HG03039 (cell line): ENCODE data around the gene DOCK11.
A peak's percentile ranks its signal among the peaks of the same experiment; 100 is the strongest.
"Not testable (repeated sequence)": the region's sequence is repeated elsewhere in the genome, so short reads cannot be mapped to it uniquely, and the experiment has no call there.

Experiments used
- ATAC-seq: cut with Tn5 transposase; IDR thresholded peaks from one replicate; pipeline ENCODE4 v1.9.1; 2021; ENCODE audit warnings: mild to moderate bottlenecking, moderate library complexity; ENCODE audit not compliant: unreplicated experiment

DOCK11 gene

DNA sequence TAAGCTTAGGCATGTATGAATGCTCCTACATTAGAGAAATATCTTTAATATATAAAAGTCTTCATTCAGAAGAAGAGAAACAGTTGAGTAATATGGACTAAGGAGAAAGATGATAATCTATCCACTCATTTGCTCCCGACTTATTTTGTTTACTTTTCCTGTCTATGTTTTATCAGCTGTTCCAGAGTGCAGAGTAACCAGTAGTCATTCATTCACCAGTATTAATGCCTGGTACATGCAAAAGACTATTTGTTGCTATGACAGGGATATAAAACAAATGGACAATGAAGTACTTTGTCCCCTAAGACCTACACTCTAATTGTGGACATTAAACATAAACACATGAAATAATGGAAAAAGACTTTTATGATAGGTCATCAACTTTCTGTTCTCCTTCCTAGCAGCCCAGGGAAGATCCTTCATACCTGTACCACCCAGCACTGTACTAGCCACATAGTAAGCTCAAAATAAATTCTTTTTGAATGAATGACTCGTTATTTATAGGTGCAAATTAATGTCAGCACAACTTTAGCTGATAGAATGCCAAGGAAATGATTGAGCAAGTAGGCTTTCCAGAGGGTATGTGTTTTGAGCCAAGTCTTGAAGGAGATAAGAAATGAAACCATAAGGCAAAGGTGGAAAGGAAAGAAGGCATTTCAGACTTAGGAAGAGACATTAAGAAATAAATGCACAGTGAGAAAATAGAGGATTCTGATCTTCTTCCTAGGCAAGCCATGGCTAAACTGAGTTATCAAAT is 186.8 kb downstream of the DOCK11 start:
- no peak for ATAC-seq

DNA sequence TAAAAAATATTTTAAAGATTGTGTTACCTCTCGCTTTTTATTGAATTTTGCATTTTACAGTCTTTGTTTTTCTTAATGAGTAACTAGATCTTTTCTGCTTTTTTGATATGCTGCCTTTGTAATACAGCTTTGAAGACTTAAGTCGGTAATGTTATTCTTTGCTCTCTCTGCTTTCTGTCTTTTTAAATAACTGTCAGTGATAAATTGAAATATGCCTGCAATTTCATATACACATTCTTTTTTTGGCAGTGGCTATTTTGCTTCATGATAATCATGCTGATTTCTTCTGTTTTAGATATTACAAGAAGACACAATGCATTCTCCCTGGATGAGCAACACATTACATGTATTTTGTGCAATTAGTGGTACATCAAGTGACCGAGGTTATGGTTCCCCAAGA is 189.8 kb downstream of the DOCK11 start:
- ATAC-seq, result no peak

DNA sequence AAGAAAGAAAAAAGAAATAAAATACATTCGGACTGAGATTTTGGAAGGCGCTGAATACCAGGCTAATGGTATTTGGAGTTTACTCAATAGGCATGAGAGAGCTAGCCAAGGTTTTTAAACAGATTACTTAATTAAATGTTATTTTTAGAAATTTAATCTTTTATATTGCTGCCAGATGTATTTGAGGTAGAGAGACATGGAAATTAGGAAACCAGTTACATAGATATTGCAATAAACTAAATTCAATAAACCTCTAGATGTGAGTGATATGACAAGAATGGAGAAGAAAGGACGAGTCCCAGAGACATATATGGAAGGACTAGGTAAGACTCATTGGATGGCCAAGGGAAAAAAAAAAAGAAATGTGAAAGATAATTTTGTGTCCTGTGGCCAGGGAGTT is 193.3 kb downstream of the DOCK11 start:
- no peak for ATAC-seq

DNA sequence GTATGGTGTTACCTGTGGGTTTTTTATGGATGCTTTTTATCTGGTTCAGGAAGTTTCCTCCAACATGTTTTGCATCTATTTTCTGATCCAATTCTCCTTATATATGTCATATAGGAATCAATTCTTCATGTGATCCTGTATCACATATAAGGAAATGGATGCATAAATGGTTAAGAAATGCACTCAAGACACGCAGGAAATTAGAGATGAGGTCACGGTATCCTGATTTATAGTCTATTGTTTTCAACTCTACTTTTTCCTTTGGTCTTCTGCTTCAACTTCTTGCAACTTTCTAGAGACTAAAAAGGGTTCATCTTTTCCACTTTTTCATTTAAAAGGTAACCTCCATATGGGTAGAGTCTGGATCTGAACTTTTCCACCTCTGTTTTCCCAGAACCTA is 198.2 kb downstream of the DOCK11 start:
- ATAC-seq, result no peak

DNA sequence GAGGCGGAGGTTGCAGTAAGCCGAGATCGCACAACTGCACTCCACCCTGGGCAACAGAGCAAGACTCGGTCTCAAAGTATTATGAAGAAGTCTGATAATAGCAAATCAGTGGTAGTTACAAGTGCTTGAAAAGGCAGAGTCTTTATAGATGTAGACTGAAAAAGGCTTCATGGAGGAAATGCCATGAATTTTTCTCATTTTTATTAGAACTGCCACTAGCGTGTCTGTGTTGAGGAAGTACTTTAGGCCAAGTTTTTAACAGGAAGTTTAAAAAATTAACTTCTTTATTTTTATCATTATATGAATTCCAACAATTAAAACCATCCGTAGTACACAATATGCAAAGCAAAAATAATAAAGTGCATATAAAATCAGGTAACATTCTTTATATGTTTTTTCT is 199.0 kb downstream of the DOCK11 start:
- no peak for ATAC-seq

DNA sequence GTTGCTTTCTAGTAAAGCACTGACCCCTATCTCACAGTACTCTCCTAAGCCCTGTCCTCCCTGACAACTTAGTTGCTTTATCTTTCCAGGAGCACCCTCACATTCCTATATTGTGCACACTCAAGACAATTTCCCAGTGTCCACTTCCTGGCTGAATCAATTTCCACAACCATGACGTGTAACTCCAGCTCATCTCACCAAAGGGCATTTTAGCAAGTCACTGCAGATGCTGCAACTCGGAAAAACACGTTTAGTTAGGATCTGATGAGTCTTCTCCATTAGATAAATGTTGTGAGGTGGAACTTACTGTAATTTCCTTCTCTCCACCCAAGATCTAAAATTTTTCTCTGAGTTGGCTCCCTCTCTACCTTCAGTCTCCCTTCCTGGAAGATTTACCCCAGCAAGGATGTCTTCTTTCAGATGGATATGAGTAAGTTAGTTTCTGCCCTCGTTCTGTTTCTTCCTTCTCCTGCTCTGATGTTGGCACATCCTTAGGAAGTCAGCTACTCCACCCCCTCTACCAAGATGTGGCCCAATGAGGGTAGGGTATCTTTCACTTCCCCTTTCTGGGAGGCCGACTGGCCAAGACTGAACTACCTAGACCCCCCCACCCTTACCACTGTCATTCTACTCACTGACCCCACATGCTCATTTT is 203.0 kb downstream of the DOCK11 start:
- ATAC-seq, result no peak

DNA sequence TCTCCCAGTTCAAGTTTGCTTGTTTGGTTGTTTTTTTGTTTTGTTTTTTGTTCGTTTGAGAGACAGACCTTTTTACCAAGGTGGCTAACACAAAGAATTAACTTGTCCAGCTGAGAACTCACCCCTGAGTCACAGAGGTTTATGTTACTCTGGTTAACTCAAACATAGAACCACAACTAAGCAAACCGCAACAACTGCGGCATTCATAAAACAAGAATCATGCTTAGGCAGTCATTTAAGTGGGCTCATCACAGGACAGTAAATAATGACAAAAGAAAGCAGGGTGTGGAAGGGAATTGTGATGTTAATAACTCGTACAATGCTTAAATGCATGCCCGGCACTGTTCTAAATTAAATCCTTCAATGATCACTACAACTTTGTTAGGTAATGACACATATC is 207.1 kb downstream of the DOCK11 start:
- no peak for ATAC-seq

DNA sequence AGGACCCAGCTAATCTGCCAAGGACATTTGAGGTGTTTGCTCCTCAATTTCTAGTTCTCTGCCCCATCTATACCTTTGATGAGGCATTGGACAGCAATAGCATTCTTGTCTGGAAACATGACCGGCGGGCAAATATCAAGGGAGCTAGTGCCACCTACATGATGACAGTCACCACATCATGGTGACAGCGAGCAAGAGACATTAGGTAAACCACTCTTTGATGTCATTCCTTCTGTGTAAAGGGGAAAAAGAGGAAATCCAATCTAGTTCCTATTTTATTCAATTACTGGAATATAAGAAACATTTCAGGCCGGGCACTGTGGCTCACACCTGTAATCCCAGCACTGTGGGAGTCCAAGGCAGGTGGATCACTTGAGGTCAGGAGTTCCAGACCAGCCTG is 211.1 kb downstream of the DOCK11 start:
- no peak for ATAC-seq

DNA sequence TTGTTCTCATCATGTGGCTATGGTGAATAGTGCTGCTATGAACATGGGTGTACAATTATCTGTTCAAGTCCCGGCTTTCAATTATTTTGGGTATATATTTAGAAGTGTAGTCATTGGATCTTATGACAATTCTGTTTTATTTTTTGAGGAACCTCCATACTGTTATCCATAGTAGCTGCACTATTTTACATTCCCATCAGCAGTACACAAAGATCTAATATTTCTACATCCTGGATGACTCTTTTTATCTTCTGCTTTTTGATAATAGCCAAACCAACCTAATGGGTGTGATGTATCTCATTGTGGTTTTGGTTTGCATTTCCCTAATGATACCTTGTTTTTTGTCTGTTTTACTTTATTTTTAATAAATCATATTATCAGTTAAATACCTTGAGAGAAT is 218.9 kb downstream of the DOCK11 start:
- ATAC-seq, result no peak

DNA sequence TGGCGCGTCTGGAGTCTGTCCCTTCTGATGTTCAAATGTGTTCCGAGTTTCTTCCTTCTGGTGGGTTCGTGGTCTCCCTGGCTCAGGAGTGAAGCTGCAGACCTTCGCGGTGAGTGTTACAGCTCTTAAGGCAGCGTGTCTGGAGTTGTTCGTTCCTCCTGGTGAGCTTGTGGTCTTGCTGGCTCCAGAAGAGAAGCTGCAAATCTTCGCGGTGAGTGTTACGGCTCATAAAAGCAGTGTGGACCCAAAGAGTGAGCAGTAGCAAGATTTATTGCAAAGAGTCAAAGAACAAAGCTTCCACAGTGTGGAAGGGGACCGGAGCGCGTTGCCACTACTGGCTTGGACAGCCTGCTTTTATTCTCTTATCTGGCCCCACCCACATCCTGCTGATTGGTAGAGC is 220.3 kb downstream of the DOCK11 start:
- not testable (repeated sequence) for ATAC-seq

DNA sequence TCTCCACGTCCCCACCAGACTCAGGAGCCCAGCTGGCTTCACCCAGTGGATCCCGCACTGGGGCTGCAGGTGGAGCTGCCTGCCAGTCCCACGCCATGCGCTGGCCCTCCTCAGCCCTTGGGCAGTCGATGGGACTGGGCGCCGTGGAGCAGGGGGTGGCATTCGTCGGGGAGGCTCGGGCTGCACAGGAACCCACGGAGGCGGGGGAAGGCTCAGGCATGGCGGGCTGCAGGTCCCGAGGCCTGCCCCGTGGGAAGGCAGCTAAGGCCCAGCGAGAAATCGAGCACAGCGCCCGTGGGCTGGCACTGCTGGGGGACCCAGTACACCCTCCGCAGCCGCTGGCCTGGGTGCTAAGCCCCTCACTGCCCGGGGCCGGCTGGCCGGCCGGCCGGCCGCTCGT is 221.2 kb downstream of the DOCK11 start:
- ATAC-seq, result not testable (repeated sequence)

DNA sequence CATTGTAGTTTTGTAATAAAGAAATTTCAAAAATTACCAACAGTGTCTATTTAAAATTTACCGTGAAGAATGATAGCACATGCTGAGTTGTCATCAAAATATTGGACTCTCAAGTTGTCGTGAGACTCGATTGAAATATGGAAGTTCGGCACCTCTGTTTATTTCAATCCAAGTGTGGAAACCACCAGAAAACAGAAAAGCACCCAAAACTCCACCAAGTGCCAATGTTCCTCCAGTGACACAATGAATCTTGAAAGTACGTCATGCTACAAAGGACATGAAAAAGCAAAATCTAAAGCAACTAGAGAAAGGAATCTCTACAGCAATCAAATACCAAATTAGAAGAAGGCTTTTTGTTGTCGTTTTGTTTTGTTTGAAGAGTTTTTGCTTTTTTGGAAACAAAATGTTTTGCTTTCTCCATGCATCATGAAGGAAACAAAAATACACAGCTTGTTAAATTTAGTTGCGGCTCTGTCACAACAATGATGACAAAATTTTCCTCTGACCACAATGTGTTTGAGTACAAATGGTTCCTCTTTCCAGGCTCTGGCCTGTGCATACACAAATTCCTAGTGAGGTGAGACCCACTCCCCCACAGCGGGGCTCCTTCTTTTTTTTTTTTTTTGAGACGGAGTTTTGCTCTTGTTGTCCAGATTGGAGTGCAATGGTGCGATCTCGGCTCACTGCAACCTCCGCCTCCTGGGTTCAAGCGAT is 222.2 kb downstream of the DOCK11 start:
- no peak for ATAC-seq

DNA sequence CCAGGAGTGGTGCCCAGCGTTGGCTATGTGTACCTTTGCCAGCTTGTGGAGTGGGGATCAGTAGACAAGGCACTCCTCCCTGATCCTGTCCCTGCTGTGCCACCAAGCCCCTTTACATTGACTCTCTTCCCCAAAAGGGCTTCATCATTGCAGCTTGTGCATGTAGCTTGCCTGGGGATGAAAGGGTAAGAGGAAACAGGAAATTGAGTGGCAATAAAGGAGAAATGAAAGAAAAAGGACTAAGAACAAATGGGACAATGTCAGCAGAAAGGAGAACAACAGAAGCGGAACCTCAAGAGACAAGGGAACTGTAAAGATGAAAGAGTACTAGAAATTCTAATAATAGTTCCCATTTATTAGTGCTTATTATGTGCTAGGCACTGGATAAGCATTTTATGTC is 223.1 kb downstream of the DOCK11 start:
- no peak for ATAC-seq

DNA sequence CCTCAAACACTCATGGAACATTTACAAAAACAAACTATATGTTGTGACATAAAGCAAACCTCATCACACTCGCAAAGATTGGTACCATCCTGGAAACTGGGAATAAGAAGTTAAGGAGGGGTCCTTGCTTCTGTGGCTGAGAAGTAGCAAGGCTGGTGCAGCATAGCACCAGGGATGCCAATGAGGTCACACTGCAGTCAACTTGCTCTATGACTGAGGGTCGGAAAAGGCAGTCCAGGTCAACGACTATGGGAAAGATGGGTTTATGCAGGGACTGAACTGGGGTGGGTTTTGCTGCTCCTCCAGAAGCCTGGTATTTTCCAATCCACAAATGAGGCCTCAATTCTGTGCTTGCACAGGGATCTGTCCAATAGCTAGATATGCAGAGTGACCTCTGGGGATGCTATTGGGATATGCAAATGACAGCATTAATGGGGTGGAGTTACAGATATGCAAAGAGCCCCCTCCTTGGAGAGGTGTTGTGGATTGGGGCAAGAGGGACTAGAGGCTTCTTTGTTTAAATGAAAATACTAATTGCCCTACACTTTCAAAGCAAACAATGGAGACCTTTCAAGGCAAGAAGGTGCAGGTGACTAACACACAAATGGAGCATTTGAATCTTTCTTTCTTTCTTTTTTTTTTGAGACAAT is 224.6 kb downstream of the DOCK11 start:
- no peak for ATAC-seq

DNA sequence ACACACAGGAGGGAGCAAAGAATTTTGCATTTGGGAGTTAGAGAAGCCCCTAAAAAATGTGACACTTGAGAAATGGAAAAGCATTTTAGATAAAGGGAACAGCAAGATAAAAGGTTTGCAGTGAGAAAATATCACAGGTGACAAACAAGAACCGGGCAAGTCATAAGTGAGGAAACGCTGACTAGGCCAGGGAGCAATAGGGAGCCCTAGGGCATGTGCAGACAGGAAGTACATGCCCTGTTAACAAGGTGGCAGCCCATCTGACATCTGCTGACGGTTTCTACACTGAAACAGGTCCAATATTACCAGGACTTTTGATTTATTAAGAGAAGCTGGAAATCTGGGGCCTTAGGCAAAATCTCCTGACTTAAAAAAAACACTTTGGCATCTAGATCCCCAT is 227.8 kb downstream of the DOCK11 start:
- no peak for ATAC-seq

DNA sequence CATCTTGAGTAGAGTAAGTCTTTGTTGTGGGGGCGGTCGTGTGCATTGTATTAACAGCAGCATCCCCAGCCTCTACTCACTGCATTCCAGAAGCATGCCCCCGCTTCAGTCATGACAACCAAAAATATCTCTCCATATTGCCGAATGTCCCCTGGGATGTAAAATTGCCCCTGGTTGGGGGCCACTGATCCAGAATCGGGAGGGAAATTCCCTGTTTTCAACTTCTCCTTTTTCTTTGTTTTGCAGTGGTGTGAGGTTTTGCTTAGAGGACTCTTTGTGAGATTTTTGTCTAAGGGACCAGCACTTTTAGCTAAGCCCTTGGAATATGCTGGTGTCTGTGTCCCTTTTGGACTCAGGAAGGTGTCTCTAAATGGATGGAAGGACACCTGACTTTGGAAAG is 228.8 kb downstream of the DOCK11 start:
- ATAC-seq, result no peak

DNA sequence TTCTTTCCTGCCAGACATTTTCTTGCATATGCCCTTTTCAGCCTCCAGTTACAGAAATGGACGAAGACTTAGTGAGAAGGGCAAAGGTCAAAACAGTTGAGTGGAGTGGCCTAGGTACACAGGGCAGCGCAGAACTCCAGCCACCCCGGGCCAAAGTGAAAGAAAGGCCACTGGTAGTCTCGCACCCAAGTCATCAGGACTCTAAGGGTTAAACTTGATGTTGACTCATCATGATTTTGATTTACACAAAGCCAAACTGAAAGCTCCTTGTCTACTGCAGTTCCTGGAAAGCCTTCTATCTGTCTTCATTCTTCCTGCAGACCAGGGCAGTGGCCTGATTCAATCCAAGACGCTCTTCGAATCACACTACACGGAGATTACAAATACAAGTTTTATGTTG is 229.2 kb downstream of the DOCK11 start:
- no peak for ATAC-seq

DNA sequence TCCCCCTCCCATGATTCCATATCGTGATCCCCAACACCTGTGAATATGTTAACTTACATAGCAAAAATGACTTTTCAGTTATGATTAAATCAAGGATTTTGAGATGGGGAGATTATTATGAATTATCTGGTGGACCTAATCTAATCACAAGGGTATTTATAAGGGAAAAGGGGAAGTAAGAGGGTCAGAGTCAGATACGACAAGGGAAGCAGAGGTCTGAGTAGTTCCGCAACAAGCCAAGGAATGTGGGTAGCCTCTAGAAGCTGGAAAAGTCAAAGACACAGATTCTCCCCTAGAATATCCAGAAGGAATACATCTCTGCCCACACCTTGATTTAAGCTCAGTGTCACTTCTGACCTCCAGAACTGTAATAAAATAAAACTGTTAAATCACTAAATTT is 230.8 kb downstream of the DOCK11 start:
- ATAC-seq, result no peak

DNA sequence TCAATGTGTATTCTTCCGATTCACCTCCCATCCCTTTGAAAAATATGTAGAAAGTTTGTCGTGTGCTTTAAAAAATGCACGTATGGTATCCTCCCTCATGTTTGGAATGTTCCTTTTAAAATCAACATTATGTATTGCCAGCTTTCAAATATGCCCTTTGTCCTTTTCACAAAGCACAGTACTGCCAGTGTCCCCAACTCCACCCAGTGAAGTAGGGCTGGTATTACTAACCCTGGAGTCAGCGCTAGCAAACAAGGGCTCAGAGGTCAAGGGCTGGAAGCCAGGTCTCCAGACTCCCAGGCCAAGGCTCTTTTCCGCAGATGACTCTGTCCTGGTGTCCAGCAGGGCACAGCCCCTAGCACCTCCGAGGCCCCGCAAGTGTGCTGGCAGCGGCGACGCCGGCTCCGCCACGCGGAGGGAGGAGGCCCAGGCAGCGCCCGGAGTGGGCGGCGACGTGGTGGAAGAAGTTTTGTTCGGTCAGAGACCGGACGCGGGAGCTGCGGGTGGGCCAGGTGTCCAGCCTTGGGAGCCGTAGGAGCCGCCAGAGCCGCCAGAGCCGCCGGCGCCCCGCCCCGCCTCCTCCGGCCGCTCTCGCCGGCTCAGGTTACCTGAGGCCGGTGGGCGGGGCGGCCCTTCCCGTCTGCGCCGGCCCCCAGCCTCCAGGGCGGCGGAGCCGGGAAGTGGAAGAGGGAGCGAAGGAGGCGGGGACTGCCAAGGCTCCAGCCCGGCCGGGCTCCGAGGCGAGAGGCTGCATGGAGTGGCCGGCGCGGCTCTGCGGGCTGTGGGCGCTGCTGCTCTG is 231.5 kb downstream of the DOCK11 start, which contains the start of gene IL13RA1:
Gene IL13RA1 (plus strand): TSS at position 720 of the 799 bp plus-strand sequence. CDS start 33 bp downstream, at position 753.
- ATAC-seq, result peak; percentile 58

DNA sequence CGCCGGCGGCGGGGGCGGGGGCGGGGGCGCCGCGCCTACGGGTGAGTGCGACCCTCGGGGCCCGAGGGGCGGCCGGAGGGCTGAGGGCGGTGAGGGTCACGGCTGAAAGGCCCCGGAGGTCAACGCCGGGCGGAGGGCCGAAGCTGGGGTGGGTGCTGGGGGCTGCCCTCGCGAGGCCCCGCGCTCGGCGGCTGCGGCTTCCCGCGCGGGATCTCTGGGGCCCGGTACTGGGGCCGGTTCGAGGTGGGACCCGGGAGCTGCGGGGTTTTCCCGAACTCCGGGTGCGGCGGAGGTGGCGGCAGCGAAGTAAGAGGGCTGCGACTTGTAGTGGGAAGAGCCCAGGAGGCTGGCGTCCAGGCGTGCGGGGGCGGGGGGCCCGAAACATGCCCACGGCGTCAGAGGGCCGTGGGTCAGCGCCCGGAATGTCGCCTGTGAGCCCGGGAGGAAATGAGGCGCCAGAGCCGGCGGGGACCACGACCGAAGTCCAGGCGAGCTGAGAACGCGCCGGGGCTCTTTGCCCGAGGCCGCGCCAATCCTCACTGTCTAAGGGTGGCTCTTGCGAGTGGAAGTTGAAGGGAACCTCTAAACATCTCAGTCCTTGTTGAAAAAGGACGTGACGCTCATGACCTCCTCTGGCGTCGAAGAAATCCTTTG is 232.2 kb downstream of the DOCK11 start:
- ATAC-seq, result no peak
